HEK293T (cell line): Measurements from ENCODE around the gene GID8.

Source experiments
- CTCF ChIA-PET: fragments of 350-600 bp; formaldehyde crosslinking; extraction: SDS; loops from one replicate; lab custom pipeline; 2021; ENCODE audit warnings: antibody characterized with exemption, inconsistent platforms; lab: Yijun Ruan, JAX
- POLR2A ChIA-PET: fragments of 350-600 bp; formaldehyde crosslinking; extraction: SDS; loops from one replicate; lab custom pipeline; 2020; ENCODE audit warnings: antibody characterized with exemption, inconsistent platforms; lab: Yijun Ruan, JAX
- DNase-seq: peaks from one replicate; pipeline ENCODE4 v3.0.0; 2012; ENCODE audit warnings: mixed read lengths; ENCODE audit errors: extremely low spot score
- ARNT ChIP-seq: fragments of 450-650 bp; IDR thresholded peaks from 2 replicates; pipeline ENCODE4 v1.6.1; 2017; ENCODE audit warnings: mild to moderate bottlenecking
- BHLHE40 ChIP-seq: fragments of 450-650 bp; IDR thresholded peaks from 2 replicates; pipeline ENCODE4 v1.6.1; 2016; ENCODE audit warnings: mild to moderate bottlenecking, moderate library complexity, borderline replicate concordance
- CTBP1 ChIP-seq: fragments of 450-650 bp; IDR thresholded peaks from 2 replicates; pipeline ENCODE4 v1.6.1; 2016; ENCODE audit warnings: borderline replicate concordance
- ELF4 ChIP-seq: fragments of 450-650 bp; IDR thresholded peaks from 2 replicates; pipeline ENCODE4 v1.6.1; 2017; ENCODE audit warnings: antibody characterized with exemption
- FOXA1 ChIP-seq: fragments of 450-650 bp; IDR thresholded peaks from 2 replicates; pipeline ENCODE4 v1.6.1; 2016; ENCODE audit warnings: mild to moderate bottlenecking
- FOXK2 ChIP-seq: fragments of 450-650 bp; IDR thresholded peaks from 2 replicates; pipeline ENCODE4 v1.6.1; 2016; ENCODE audit warnings: mild to moderate bottlenecking
- FOXM1 ChIP-seq: fragments of 450-650 bp; IDR thresholded peaks from 2 replicates; pipeline ENCODE4 v1.6.1; 2017; ENCODE audit warnings: mild to moderate bottlenecking, borderline replicate concordance
- HDGF ChIP-seq: fragments of 450-650 bp; IDR thresholded peaks from 2 replicates; pipeline ENCODE4 v1.6.1; 2017; ENCODE audit warnings: antibody characterized with exemption, borderline replicate concordance
- L3MBTL2 ChIP-seq: fragments of 450-650 bp; conservative IDR thresholded peaks from 2 replicates; pipeline ENCODE4 v1.6.1; 2016; ENCODE audit warnings: mild to moderate bottlenecking
- LEF1 ChIP-seq: fragments of 450-650 bp; IDR thresholded peaks from 2 replicates; pipeline ENCODE4 v1.6.1; 2017; ENCODE audit warnings: mild to moderate bottlenecking, borderline replicate concordance
- NFRKB ChIP-seq: fragments of 450-650 bp; IDR thresholded peaks from 2 replicates; pipeline ENCODE4 v1.6.1; 2016; ENCODE audit warnings: mild to moderate bottlenecking, moderate library complexity
- SP1 ChIP-seq: fragments of 450-650 bp; IDR thresholded peaks from 2 replicates; pipeline ENCODE4 v1.6.1; 2017
- SUZ12 ChIP-seq: fragments of 450-650 bp; IDR thresholded peaks from 2 replicates; pipeline ENCODE4 v1.6.1; 2016; ENCODE audit warnings: mild to moderate bottlenecking
- TARDBP ChIP-seq: fragments of 450-650 bp; IDR thresholded peaks from 2 replicates; pipeline ENCODE4 v1.6.1; 2016
- ZNF384 ChIP-seq: fragments of 450-650 bp; IDR thresholded peaks from 2 replicates; pipeline ENCODE4 v1.6.1; 2016
- TF ChIP-seq, protein P1 (sequence below): fragments of 450-650 bp; IDR thresholded peaks from 2 replicates; pipeline ENCODE4 v1.6.1; 2016

Gene GID8

DNA sequence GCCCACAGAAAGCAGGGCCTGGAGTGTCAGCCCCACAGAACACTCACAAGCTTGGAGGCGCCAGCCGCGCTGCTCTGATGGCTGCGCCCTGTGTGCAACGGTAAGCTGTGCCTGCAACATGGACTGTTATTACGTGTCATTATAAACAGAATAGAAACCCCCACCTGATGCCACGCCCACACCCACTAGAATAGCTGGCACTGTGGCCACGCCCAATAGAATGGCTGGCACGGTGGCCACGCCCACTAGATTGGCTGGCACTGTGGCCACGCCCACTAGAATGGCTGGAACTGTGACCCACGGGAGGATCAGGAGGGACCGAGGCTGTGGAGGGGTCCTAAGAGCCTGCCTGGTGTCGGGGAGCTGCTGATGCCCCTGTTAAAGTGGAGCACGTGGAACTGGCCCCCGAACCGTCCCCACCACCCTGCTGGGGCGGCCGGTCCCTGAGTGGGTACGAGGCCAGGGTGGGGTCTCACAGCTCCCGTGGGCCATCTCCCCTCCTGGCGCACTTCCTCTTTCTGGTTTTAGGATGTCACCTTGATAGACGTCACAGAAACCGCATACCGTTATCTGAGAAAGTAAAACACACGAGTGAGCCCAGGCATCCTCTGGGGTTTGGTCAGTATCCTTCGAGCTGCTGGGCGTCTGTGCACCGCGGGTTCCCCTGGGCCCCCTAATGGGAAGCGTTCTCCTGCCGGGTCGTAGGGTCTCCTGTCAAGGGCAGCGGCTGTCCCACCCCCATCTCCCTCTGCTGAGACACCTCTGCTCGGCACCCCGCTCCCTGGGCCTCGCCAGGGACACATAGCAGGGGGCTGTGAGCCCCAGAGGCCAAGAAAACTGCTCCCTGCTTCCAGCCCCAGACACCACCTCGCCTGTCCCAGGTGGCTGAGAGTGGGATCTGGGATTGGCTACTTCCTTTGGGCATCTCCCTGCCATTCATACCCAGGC is 39.9 kb downstream of the GID8 start:
- DNase-seq = no peak
- CTCF ChIA-PET = no interaction called here
- TF ChIP-seq HDGF (no peak), ZNF384 (no peak), LEF1 (no peak), CTBP1 (no peak), BHLHE40 (no peak), ARNT (no peak), FOXA1 (no peak), TARDBP (no peak), FOXK2 (no peak), FOXM1 (no peak)
- POLR2A ChIA-PET = no interaction called here

DNA sequence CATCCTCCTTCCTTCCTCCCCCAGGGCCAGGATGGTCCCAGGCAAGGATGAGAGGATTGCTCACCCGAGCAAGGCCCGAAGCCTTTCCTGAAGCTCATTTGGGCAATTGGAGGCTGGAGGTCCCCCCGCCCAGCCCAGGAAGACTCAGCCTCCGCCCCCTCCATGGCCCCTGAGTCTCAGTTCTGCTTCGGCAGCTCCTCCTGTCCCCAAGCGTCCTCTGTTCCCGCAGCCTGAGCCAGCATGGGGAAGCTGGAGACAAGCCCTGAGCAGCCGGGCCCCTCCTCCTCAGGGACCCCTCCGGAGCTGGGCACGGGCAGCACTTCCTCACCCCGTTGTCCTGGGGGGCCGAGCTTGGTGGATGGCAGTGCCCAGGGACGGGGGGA is 40.6 kb downstream of the GID8 start:
- TF ChIP-seq ELF4 (no peak), L3MBTL2 (no peak), NFRKB (no peak), HDGF (no peak), BHLHE40 (no peak), TARDBP (no peak), FOXM1 (no peak), ZNF384 (no peak), CTBP1 (no peak), ARNT (no peak), SP1 (no peak), SUZ12 (no peak), LEF1 (no peak), FOXK2 (no peak), FOXA1 (no peak)
- TF ChIP-seq, protein P1, sequence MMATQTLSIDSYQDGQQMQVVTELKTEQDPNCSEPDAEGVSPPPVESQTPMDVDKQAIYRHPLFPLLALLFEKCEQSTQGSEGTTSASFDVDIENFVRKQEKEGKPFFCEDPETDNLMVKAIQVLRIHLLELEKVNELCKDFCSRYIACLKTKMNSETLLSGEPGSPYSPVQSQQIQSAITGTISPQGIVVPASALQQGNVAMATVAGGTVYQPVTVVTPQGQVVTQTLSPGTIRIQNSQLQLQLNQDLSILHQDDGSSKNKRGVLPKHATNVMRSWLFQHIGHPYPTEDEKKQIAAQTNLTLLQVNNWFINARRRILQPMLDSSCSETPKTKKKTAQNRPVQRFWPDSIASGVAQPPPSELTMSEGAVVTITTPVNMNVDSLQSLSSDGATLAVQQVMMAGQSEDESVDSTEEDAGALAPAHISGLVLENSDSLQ = no peak
- CTCF ChIA-PET = no interaction called here
- DNase-seq = no peak
- POLR2A ChIA-PET = no interaction called here

DNA sequence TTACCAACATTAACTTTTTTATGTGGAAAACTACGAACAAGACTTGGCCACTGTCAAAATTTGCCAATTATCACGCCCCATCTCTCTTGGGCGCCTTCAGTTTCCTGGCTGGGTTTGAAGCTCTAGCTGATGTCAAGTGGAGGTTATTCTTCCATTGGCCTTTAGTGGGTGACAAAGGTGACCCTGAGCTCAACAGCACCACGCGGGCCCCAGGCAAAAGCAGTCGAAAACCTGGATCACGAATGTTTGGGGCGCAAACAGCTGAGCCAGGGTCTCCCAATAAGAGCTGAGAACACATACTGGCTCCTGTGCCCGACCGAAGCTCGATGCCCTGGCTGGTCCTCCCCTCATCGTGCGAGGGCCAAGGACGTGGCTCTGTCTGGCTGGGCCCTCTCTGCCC is 41.4 kb downstream of the GID8 start:
- POLR2A ChIA-PET = no interaction called here
- no peak for DNase-seq
- CTCF ChIA-PET = no interaction called here
- no peak for TF ChIP-seq ZNF384
- TF ChIP-seq, protein P1 = no peak
- no peak for TF ChIP-seq BHLHE40
- TF ChIP-seq TARDBP = no peak

DNA sequence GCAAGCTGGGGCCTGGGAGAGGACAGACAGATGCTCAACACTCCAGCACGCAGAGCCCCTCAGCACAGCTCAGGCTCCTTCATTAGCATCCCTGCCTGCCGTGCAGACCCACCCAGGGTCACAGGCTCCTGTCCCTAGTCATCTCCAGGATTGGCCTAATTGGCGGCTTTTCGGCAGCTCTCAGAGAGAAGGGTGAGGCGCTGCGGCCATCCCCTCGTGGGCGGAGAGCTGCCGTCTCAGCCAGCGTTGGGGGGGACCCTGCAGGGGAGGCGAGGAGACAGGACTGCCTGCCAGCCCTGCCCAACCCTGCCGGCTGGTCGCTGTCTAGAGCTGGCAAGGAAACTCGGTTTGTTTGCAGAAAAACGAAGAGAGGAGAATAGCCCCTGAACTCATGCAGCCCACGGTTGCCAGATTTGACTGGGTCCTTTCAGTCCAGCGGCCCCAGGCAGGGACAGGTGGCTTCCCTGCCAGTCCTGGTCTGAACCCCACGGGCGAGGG is 42.0 kb downstream of the GID8 start:
- TF ChIP-seq BHLHE40 (no peak), ZNF384 (no peak), FOXM1 (no peak)

DNA sequence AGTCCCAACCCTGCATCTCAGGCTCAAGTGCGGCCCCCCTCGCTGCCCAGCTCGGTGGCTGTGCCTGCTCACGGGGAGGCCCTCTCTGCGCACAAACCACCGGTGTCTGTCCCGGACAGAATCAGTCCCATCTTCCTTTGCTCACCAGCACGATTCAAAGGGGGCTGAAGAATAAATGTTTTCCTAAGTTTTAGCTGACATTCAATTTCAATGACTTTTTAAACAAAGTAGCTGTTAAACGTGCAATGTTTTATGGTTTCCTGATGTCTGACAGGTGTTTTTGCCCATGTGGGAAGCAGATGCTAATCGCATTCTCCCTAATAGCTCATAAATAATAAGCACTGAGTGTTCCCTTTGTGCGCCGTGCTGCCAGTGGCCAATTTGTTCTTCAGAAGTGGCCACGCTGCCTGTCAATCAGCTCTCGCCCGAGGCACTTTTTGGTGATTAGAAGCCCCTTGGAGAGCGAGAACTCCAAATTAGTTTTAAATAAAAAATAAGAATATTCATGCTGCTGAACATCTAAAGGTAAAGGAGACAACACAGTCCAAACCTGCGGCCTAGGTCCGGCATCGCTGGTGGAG is 42.5 kb downstream of the GID8 start:
- ChIA-PET CTCF (interaction anchor here (1.0 to 1.1 kb wide), 2 partner anchors 8 to 29 kb away, joined by 3 read pairs; no protein-coding TSS in a partner anchor), POLR2A (no interaction called here)
- DNase-seq = no peak
- TF ChIP-seq, protein P1 = peak; percentile 58
- TF ChIP-seq FOXK2 = no peak

More for the DNA sequence above, 42.0 kb downstream of the GID8 start:
- ChIA-PET POLR2A (no interaction called here), CTCF (interaction anchor here (1.0 to 1.1 kb wide), 2 partner anchors 7 to 29 kb away, joined by 3 read pairs; no protein-coding TSS in a partner anchor)
- DNase-seq = no peak

DNA sequence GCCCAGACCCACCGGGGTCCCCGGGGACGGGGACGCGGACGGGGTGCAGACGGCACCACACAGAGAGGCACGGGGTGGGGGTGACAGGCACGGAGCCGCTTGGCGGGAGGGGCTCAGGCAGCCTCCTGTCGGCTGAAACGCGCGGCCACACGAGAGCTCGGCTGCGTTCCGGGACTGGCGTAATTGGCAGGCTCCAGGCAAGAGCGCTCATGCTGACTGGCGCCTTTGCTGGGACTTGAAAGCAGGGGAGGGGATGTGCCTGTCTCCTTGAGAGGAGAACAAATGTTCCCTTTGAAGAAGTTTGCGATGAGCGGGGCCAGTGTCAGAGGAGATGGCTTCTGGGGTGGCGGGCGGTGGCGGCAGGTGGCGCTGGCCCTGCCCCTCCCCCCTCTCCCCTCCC is 43.0 kb downstream of the GID8 start:
- DNase-seq = peak; percentile 30
- TF ChIP-seq ARNT = no peak
- TF ChIP-seq HDGF = no peak
- TF ChIP-seq, protein P1 = no peak; the same call in 1 of the 2 replicates
- TF ChIP-seq TARDBP = no peak
- TF ChIP-seq LEF1 = no peak
- no peak for TF ChIP-seq SP1
- TF ChIP-seq FOXK2 = no peak
- no peak for TF ChIP-seq BHLHE40
- TF ChIP-seq SUZ12 = no peak
- no peak for TF ChIP-seq L3MBTL2
- TF ChIP-seq CTBP1 = no peak
- no peak for TF ChIP-seq ELF4
- TF ChIP-seq FOXA1 = no peak
- no peak for TF ChIP-seq FOXM1
- no peak for TF ChIP-seq NFRKB
- no peak for TF ChIP-seq ZNF384
- ChIA-PET CTCF (interaction anchor here (1.0 to 1.1 kb wide), 2 partner anchors 8 to 28 kb away, joined by 3 read pairs; no protein-coding TSS in a partner anchor), POLR2A (no interaction called here)
